ENCODE results near the gene SFRP5.

DNA sequence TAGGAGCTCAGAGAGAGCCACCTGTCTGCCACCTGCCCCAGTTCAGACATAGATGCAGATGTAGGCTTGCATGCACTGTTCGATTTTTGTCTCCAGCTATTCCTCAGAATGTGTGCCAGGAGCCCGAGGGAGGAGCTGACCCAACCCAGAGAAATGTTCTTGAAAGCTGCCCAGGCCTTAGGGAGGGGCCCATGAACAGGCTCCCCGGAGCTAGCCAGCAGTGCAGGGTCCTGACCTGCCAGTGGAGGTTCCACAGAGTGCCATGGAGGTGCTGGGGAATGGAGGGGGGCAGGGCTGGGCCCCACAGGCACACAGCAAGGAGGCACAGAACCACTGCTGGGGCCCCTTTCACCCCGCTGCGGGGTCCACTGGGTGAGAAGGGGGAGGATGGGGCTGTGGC, 29.6 kb upstream of the SFRP5 start:
- TF ChIP-seq, protein P1, sequence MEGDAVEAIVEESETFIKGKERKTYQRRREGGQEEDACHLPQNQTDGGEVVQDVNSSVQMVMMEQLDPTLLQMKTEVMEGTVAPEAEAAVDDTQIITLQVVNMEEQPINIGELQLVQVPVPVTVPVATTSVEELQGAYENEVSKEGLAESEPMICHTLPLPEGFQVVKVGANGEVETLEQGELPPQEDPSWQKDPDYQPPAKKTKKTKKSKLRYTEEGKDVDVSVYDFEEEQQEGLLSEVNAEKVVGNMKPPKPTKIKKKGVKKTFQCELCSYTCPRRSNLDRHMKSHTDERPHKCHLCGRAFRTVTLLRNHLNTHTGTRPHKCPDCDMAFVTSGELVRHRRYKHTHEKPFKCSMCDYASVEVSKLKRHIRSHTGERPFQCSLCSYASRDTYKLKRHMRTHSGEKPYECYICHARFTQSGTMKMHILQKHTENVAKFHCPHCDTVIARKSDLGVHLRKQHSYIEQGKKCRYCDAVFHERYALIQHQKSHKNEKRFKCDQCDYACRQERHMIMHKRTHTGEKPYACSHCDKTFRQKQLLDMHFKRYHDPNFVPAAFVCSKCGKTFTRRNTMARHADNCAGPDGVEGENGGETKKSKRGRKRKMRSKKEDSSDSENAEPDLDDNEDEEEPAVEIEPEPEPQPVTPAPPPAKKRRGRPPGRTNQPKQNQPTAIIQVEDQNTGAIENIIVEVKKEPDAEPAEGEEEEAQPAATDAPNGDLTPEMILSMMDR (IDR thresholded peaks at IDR 0.05; ENCODE audit: low read length): no peak
- TF ChIP-seq EZH2 (IDR thresholded peaks at IDR 0.05; ENCODE audit: borderline replicate concordance, low read length): no peak
